ENCODE measurements around the gene NEU3.
"Not testable (repeated sequence)": the region's sequence is repeated elsewhere in the genome, so short reads cannot be mapped to it uniquely, and the experiment has no call there.

The NEU3 gene

GRCh38 chr11:75031771-75032549, 43.2 kb downstream of the NEU3 start:
- peak; percentile 23 for DNase-seq

- no peak for DNase-seq
Measured at GRCh38 chr11:75032550-75032935, 43.8 kb downstream of the NEU3 start.

GRCh38 chr11:75033916-75034315, 45.2 kb downstream of the NEU3 start:
- DNase-seq, result no peak

- DNase-seq, result no peak
Measured at GRCh38 chr11:75035256-75035655, 46.5 kb downstream of the NEU3 start.

GRCh38 chr11:75035911-75036565, 47.3 kb downstream of the NEU3 start:
- peak; percentile 90 for DNase-seq

GRCh38 chr11:75040167-75040770, 51.5 kb downstream of the NEU3 start:
- DNase-seq, result no peak

GRCh38 chr11:75041263-75041662, 52.5 kb downstream of the NEU3 start:
- DNase-seq, result no peak

GRCh38 chr11:75041821-75042220, 53.1 kb downstream of the NEU3 start:
- not testable (repeated sequence) for DNase-seq

- peak; percentile 89 for DNase-seq
Measured at GRCh38 chr11:75044381-75045170, 55.8 kb downstream of the NEU3 start.

GRCh38 chr11:75046668-75047067, 57.9 kb downstream of the NEU3 start:
- DNase-seq, result not testable (repeated sequence)

- DNase-seq, result peak; percentile 30
Measured at GRCh38 chr11:75047191-75047590, 58.5 kb downstream of the NEU3 start.

GRCh38 chr11:75049501-75050266, 61.0 kb downstream of the NEU3 start:
- DNase-seq, result not testable (repeated sequence)

GRCh38 chr11:75050516-75050915, 61.8 kb downstream of the NEU3 start:
- DNase-seq, result no peak

- no peak for DNase-seq
Measured at GRCh38 chr11:75051043-75051442, 62.3 kb downstream of the NEU3 start.

- DNase-seq, result no peak
Measured at GRCh38 chr11:75052457-75052856, 63.7 kb downstream of the NEU3 start.

- no peak for DNase-seq
Measured at GRCh38 chr11:75055511-75055910, 66.8 kb downstream of the NEU3 start.

- DNase-seq, result no peak
Measured at GRCh38 chr11:75056814-75057213, 68.1 kb downstream of the NEU3 start.

- no peak for DNase-seq
Measured at GRCh38 chr11:75059299-75059698, 70.6 kb downstream of the NEU3 start.

GRCh38 chr11:75063741-75064314, 75.1 kb downstream of the NEU3 start:
- DNase-seq, result no peak

- DNase-seq, result no peak
Measured at GRCh38 chr11:75066061-75066460, 77.3 kb downstream of the NEU3 start.
